Measurements from ENCODE around the gene HAUS3.

HAUS3 gene

DNA sequence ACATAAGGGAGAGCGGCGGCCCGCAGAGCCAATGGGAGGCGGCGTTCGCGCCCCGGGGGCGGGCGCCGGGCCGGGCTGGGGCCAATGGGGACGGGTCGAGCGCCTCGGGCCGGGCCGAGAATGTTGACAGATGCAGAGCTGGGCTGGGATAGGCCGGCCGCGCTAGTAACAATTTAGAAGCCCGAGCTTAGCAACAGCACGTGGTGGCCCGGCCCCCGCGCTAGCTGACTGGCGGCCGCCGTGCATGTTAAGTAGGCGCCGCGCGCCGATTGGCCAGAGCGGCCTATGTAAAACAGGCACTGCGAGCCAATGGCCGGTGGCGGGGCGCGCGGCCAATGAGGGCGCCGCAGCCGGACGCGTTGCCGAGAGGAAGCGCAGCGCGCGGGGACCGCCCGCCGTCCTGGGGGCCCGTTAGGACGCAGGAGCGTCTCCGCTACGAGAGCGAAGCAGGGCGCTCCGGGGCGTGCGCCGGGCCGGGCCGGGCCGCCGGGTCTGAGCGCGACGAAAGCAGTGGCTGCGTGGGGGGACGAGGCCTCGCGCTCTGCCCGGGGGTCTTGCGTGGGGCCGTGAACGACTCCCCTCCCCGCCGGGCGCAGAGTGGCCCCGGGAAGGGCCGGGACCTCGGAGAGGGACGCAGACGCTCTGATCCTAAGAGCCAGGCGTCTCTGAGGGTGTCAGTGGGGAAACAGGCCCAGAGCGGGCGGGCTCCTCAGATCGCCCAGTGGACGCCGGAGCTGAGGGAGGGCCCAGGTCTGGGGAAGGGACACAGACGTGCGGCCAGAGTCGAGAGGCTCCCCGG lies 20.4 kb upstream of the HAUS3 start:
- peak; percentile 100 for DNase-seq (ENCODE audit: low spot score)

- DNase-seq (ENCODE audit: low spot score) = no peak
These were observed 19.9 kb upstream of the HAUS3 start, which contains the start of gene MXD4 for GRCh38 chr4:2261853-2262144. MXD4 (minus strand) TSS chr4:2262109; CDS start chr4:2261980, 129 bp downstream.

DNA sequence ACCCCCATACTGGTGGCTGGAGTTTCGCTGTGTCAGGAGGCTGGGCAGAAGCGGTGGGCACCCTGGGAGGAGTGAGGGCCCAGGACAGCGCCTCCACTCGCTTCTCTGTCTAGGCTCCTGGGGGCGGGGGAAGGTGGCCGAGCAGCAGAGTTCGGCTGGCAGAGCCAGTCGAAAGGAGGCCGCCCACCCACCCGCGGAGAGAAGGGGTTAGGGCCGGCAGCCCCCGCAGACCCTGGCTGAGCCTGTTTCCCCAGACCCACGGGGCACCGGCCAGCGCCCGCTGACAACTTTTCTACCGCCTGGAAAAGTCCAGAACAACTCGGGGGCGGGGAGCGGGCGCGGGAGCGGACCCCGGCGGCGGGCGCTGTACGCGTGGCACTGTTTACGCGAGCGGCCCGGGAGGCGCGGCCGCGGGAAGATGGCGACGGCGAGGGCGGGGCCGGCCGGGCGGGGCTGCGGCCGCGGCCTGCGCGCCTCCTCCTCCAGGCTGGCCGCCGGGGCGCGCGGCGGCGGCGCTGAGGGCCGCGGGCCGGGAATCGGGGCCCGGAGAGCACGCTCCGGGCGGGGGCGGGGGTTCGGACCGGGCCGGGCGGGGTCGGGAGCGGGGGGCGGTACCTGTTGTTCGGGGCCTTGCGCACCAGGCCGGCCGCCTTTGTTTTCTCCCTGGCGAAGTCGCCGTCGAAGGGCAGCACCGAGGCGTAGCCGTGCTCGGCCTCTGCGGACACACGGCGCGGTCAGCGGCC lies 19.4 kb upstream of the HAUS3 start:
- peak; percentile 72 for DNase-seq (ENCODE audit: low spot score)

DNA sequence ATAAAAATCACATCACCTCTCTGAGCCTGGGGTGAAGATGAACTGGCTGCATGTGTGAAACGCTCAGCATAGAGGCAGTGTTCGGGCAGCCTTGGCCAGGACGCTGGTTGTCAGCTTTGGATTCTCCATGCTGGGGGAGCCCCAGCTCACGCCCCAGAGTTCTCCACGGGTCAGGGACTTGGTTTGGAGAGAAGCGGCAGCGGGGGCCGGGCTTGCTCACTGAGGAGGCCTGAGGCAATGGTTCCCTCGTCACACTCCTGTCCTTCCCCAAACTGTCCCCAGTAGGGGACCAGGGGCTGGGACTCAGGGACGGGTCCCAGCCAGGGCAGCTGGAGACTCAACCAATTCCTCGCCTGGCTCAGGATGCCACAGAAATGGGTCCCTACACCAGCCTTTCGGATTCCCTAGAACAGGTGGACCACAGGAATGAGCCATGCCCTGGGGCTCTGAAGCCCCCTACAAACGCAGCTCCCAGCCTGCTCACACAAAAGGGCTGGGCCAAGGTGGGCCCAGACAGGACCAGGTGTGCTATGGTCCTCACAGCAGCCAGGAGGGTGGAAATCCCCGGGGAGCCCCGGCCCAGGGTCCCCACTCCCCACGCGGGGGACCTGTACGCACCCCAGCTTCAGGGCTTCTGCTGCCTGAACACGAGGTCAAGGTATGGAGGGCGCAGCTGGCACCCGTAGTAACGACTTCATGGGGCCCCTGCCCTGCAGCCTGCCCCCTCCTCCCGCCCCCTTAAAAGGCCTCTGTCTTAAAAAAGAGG lies 18.6 kb upstream of the HAUS3 start:
- DNase-seq (ENCODE audit: low spot score) = no peak

GRCh38 chr4:2259541-2260343 lies 17.8 kb upstream of the HAUS3 start:
- DNase-seq (ENCODE audit: low spot score) = no peak

GRCh38 chr4:2259036-2259540 lies 17.2 kb upstream of the HAUS3 start:
- DNase-seq (ENCODE audit: low spot score) = no peak

DNA sequence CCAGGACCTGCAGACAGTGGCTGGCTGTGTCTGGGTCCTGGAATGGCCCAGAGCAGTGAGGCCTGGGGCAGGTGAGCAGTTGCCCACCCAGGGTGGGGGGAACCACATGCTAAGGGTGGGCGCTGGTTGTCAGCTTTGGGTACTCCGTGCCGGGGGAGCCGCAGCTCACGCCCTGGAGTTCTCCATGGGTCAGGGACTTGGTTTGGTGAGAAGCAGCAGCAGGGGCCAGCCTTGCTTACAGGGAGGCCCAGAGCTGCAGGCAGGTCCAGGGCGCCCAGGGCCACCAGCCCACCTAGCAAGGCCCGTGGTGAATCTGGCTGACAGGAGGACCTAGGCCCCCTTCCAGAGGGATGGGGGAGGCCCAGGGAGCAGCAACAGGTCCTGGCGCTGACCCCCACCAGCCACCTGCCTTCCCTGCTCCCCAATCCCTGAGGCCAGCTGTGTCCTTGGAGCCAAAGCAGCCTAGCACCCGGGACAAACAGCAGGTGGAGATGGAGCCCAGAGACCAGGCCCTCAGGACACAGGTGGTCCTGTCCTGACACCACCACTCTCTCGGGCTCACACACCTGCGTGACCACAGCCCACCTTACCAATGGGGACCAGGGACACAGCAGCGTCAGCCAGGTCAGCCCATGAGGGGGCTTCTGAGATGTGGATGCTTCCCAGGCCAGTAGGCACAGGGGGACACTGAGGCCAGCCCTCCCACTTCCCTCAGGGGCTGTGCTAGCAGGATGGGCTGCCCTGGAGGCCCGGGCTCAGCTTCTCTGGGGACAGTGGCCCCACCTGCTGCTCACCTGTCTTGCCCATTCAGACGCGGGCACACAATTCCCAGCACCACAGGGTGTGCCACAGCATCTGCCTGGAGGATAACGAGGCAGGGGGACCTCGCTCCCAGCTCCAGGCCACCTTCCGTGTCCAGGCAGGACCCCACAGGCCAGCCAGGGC lies 16.4 kb upstream of the HAUS3 start:
- no peak for DNase-seq (ENCODE audit: low spot score)

GRCh38 chr4:2257361-2258081 lies 15.6 kb upstream of the HAUS3 start:
- DNase-seq (ENCODE audit: low spot score) = no peak

DNA sequence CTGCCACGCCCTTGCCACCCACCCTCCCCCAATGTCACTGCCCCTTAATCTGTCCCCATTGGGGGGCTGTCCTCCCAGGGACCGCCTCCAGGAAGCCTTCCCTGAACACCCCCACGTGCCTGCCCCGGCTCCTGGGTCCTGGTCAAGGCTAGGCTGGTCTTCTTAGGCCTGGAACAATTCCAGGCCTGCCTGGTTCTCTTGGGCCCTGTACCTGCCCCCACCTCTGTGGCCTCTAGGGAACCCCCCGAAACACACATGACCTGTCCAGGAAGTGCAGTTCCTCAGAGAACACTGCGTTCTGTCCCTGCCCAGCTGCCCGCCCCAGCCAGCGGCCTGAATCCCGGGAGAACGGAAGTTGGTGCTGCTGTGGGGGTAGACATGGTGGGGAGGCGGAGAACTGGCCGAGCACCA lies 14.9 kb upstream of the HAUS3 start:
- DNase-seq (ENCODE audit: low spot score) = no peak

DNA sequence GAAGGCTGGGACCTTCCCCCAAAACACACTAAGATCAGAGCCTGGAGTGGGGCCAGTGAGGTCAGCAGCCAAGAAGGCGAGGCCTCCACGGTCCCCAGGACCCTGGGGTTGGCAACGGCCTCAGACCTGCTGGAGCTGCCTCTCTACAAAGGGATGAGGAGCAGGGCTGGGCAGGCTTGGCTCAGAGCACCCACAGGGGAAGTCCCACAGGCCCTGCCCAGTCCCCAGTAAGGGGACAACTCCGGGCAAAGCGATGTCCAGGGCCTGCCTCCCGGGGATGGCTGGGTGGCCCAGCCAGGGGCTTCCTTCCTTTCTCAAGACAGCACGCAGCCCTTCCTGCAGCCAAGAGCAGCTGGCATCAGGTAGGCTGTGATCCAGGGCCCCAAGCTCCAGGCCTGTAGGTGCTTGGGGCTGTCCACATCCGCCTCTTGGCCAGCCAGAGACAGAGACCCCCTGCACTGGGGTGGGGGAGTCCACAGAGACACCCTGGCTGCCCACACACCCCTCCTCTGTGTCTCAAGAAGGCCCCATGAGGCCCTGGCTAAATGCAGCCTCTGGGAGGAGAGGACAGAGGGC lies 14.3 kb upstream of the HAUS3 start:
- DNase-seq (ENCODE audit: low spot score) = no peak

DNA sequence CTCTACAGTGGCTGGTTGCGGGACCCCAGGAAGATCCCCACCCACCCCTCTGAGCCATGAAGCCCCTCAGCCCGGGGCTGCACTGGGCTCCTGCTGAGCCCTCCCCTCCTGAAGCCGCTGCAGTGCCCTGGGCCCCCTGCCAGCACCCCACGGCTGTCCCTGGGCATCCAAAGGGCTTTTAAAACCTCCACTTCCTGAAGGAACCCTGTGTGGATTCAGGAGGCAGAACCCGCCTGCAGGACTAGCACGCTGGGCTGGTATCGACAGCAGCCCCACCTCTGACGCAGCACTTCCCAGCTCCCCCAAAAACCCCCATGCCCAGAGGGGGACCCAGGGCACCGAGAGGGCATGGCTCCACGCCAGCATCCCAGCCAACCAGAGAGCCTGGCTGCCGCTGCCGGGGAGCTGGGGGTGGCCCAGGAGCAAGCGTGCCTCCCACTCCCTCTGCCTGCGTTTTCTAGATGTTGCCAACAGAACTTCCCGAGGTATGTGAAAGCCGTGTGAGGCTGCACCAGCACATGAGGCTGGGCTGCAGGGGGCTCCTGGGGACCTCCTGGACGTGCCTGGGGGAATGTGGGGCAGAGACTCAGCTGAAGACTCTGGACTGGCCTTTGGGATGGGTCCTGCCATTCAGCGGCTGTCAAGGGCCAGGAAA lies 13.7 kb upstream of the HAUS3 start:
- no peak for DNase-seq (ENCODE audit: low spot score)

GRCh38 chr4:2254665-2255500 lies 13.0 kb upstream of the HAUS3 start:
- DNase-seq (ENCODE audit: low spot score) = no peak

DNA sequence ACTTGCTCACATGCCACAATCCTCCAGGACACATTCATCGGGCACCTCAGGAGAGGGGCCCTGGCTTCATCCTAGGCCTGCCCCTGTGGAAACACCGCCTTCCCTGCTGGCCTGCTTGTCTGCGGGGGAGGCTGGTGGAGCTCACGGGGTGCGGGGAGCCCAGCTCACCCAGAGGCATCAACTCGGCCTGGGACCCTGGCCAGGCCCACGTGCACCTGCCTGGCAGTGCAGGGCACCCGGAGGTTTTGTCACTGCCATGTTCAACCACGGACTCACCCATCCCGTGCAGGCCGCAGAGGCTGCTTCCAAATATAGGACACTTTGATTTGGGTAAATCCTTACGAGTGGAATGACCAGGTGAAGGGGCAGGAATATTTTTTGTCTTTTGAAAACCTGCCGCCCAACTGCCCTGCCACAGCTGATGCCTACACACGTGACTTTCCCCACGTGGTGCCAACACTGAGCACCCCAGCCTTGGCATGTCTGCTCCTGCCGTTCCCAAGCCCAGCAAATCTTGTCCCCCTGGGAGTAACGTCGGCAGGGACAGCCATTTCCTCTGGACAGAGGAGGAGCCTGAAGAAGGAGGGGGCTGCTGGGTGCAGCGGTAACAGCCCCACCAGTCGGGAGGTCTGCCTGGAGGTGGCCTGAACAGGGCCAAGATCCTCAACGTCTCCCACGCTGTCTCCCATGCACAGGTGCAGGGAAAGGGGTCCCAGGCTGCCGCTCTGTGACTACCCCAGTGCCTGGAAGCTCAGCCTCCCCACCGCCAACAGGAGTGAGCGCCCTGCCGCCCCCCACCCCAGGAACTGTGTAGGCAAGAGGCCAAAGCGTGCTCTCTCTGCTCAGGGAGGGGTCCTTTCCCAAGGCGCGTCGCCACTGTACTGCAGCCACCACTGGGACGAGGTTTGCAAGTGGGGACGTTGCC lies 11.5 kb upstream of the HAUS3 start:
- DNase-seq (ENCODE audit: low spot score) = peak; percentile 6

DNA sequence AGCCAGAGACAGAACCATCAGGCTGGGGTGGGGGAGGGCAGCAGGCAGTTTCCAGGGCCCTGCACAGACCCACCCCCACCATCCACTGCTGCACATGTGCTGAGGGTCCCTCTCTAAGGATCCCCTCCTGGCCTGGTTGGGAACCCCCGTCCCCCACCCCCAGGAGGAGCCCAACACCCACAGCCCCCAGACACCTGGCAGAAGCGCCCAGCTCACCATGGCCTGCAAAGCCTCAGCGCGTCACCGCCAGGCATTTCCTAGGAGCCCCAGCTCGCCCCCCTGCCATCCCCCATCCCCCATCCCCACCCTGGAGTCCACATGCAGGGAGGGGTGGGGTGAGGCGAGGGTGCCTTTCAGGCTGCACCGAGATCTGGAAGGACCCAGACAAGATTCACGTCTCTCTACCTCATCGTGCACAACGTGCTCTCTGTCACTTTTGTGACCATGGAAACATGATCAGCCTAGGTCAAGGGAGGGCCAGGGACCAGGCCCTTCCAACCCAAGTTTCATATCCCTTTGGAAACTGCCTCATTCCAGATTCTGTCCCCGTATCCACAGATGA lies 10.7 kb upstream of the HAUS3 start:
- peak; percentile 13 for DNase-seq (ENCODE audit: low spot score)

DNA sequence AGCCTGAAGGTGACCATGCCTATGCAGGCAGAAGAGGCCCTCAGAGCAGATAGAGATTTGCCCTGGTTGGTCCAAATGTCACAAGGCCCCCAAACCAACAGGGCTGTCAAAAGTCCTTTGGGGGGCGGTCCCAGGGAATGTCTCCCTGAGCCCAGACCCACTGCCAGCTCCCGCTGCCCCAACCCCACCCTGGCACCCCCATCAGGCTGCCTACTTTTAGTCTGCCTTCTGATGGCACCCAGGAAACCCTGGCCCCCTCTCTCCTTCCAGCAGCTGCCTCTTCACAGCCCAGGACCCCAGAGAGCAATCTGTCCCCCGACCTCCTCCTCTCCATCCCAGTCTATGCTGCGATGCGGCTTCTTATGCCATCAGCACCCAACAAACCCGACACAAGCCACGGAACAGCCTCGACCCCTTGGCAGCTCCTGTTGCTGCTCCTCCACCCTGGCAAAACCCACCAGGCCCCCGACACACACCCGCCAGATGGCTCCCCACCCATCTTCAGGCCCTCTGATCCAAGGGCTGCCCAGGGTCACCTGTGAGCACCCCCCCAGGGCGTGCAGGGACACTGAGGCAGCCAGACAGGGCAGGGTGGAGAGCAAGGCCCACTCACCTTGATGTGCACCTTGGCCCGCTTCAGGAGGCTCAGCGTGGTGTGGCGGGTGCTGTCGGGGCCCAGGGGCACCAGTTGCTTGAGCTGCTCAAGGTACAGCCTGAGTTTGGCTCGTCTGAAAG lies 10.0 kb upstream of the HAUS3 start:
- DNase-seq (ENCODE audit: low spot score) = peak; percentile 7

All from HuH-7.5 (cell line).